NCI-H748 (cell line): ENCODE measurements around the gene SLC18A3.

Source experiments
- DNase-seq: peaks from one replicate; lab custom pipeline; 2025; ENCODE audit not compliant: unreplicated experiment; lab: John Stamatoyannopoulos, UW

The SLC18A3 gene

GRCh38 chr10:49611166-49611815, 1.2 kb downstream of the SLC18A3 start:
- peak; percentile 50 for DNase-seq

GRCh38 chr10:49611816-49612512, 1.9 kb downstream of the SLC18A3 start:
- no peak for DNase-seq

GRCh38 chr10:49612513-49613164, 2.5 kb downstream of the SLC18A3 start:
- peak; percentile 64 for DNase-seq

GRCh38 chr10:49613165-49613881, 3.2 kb downstream of the SLC18A3 start:
- peak; percentile 30 for DNase-seq

- DNase-seq = no peak
These were observed 3.8 kb downstream of the SLC18A3 start, which contains the start of gene CHAT for GRCh38 chr10:49613882-49614241. CHAT (plus strand) TSS chr10:49614037; CDS start chr10:49614190, 153 bp downstream.

- DNase-seq = peak; percentile 30
These were observed 4.4 kb downstream of the SLC18A3 start for GRCh38 chr10:49614242-49615198.

- DNase-seq = no peak
These were observed 5.1 kb downstream of the SLC18A3 start for GRCh38 chr10:49615213-49615612.

- no peak for DNase-seq
These were observed 5.6 kb downstream of the SLC18A3 start for GRCh38 chr10:49615721-49616120.

- DNase-seq = no peak
These were observed 6.5 kb downstream of the SLC18A3 start for GRCh38 chr10:49616421-49617101.

- no peak for DNase-seq
These were observed 7.3 kb downstream of the SLC18A3 start for GRCh38 chr10:49617121-49618020.

- DNase-seq = no peak
These were observed 8.7 kb downstream of the SLC18A3 start for GRCh38 chr10:49618821-49619220.

GRCh38 chr10:49619613-49620012, 9.5 kb downstream of the SLC18A3 start:
- DNase-seq = no peak

GRCh38 chr10:49620286-49620810, 10.2 kb downstream of the SLC18A3 start:
- DNase-seq = no peak

- no peak for DNase-seq
These were observed 10.8 kb downstream of the SLC18A3 start for GRCh38 chr10:49620841-49621378.

GRCh38 chr10:49621561-49621960, 11.5 kb downstream of the SLC18A3 start:
- DNase-seq = no peak

GRCh38 chr10:49622426-49623425, 12.6 kb downstream of the SLC18A3 start:
- no peak for DNase-seq

- DNase-seq = no peak
These were observed 14.5 kb downstream of the SLC18A3 start for GRCh38 chr10:49624629-49625028.
